Activated CD8-positive, alpha-beta memory T cell treated with anti-CD3 and anti-CD28 coated beads, Interleukin-2, amount 50 U/mL, for 24 hours (primary cell): ENCODE data around the gene FARP1.
"Not testable (repeated sequence)": the region's sequence is repeated elsewhere in the genome, so short reads cannot be mapped to it uniquely, and the experiment has no call there.

Source experiments
- DNase-seq: peaks from one replicate; pipeline ENCODE4 v3.0.0-alpha.2; 2020; ENCODE audit errors: extremely low read depth

The FARP1 gene

GRCh38 chr13:98396071-98396710 is 253.3 kb downstream of the FARP1 start:
- DNase-seq = no peak

GRCh38 chr13:98397221-98397620 is 254.3 kb downstream of the FARP1 start:
- no peak for DNase-seq

GRCh38 chr13:98397861-98398260 is 255.0 kb downstream of the FARP1 start:
- no peak for DNase-seq

GRCh38 chr13:98398581-98398980 is 255.7 kb downstream of the FARP1 start:
- no peak for DNase-seq

GRCh38 chr13:98399756-98400155 is 256.9 kb downstream of the FARP1 start:
- DNase-seq = no peak

- DNase-seq = no peak
Measured at GRCh38 chr13:98401934-98402333, 259.0 kb downstream of the FARP1 start.

- DNase-seq = no peak
Measured at GRCh38 chr13:98403076-98403475, 260.2 kb downstream of the FARP1 start.

GRCh38 chr13:98405107-98405571 is 262.2 kb downstream of the FARP1 start:
- no peak for DNase-seq

GRCh38 chr13:98405690-98406344 is 262.9 kb downstream of the FARP1 start:
- no peak for DNase-seq

GRCh38 chr13:98406427-98406826 is 263.5 kb downstream of the FARP1 start:
- no peak for DNase-seq

- DNase-seq = no peak
Measured at GRCh38 chr13:98406971-98407370, 264.1 kb downstream of the FARP1 start.

- no peak for DNase-seq
Measured at GRCh38 chr13:98407575-98407974, 264.7 kb downstream of the FARP1 start.

- no peak for DNase-seq
Measured at GRCh38 chr13:98409281-98409680, 266.4 kb downstream of the FARP1 start.

GRCh38 chr13:98410612-98411011 is 267.7 kb downstream of the FARP1 start:
- no peak for DNase-seq

- no peak for DNase-seq
Measured at GRCh38 chr13:98411013-98411412, 268.1 kb downstream of the FARP1 start.

GRCh38 chr13:98411617-98412265 is 268.8 kb downstream of the FARP1 start:
- DNase-seq = no peak

- not testable (repeated sequence) for DNase-seq
Measured at GRCh38 chr13:98413278-98413677, 270.4 kb downstream of the FARP1 start.

GRCh38 chr13:98413796-98414195 is 270.9 kb downstream of the FARP1 start:
- no peak for DNase-seq

- DNase-seq = no peak
Measured at GRCh38 chr13:98415326-98416070, 272.6 kb downstream of the FARP1 start.

- no peak for DNase-seq
Measured at GRCh38 chr13:98416408-98416807, 273.5 kb downstream of the FARP1 start.

- DNase-seq = no peak
Measured at GRCh38 chr13:98419786-98420553, 277.1 kb downstream of the FARP1 start.
